A673 (cell line): ENCODE measurements around the gene SLC6A6. TPM values are rescaled to one million over a fixed set of nuclear protein-coding genes. Genes with fewer than 3 reads are reported as not detected.

ENCODE experiments used
- BruUV-seq: library from RNA; stranded (reverse); fragments of 400-500 nt; replicated peaks from 2 replicates; lab custom pipeline; 2021; lab: Mats Ljungman, UMichigan
- CTCF ChIA-PET: fragments of 300-600 bp; sonication (Branson Sonifier 250); formaldehyde crosslinking; loops from one replicate; lab custom pipeline; 2022; ENCODE audit warnings: antibody characterized with exemption; lab: Charles Lee
- POLR2A ChIA-PET: fragments of 300-600 bp; sonication (Branson Sonifier 250); formaldehyde crosslinking; loops from one replicate; lab custom pipeline; 2022; ENCODE audit warnings: antibody characterized with exemption; ENCODE audit not compliant: low non-redundant PET; lab: Charles Lee
- DNase-seq: peaks from one replicate; pipeline ENCODE4 v3.0.0-alpha.2; 2015; ENCODE audit warnings: low spot score
- H3K27ac ChIP-seq: fragments of 200-600 bp; sonication (generic); 2 replicates; pipeline ENCODE4 v1.5.1; 2016; ENCODE audit warnings: mixed run types, low read depth, mild to moderate bottlenecking, mixed read lengths, antibody characterized with exemption, low read length; ENCODE audit not compliant: poor library complexity, severe bottlenecking
- H3K27me3 ChIP-seq: fragments of 200-600 bp; sonication (generic); replicated peaks from 2 replicates; pipeline ENCODE4 v1.6.1; 2017; ENCODE audit warnings: mixed run types, low read depth, mild to moderate bottlenecking, mixed read lengths, antibody characterized with exemption, low read length; ENCODE audit not compliant: insufficient read depth, poor library complexity
- H3K36me3 ChIP-seq: fragments of 200-600 bp; sonication (generic); 2 replicates; pipeline ENCODE4 v1.6.1; 2016; ENCODE audit warnings: mixed run types, mild to moderate bottlenecking, mixed read lengths, antibody characterized with exemption, low read length; ENCODE audit not compliant: insufficient read depth, poor library complexity, severe bottlenecking
- H3K4me1 ChIP-seq: fragments of 200-600 bp; sonication (generic); 2 replicates; pipeline ENCODE4 v1.6.1; 2017; ENCODE audit warnings: mixed run types, mild to moderate bottlenecking, mixed read lengths, antibody characterized with exemption, low read length; ENCODE audit not compliant: insufficient read depth, poor library complexity, severe bottlenecking
- H3K4me3 ChIP-seq: fragments of 200-600 bp; sonication (generic); 2 replicates; pipeline ENCODE4 v1.5.1; 2016; ENCODE audit warnings: low read depth, mixed run types, mild to moderate bottlenecking, mixed read lengths, low read length; ENCODE audit not compliant: poor library complexity, severe bottlenecking
- H3K9me3 ChIP-seq: fragments of 200-600 bp; sonication (generic); 2 replicates; pipeline ENCODE4 v1.6.1; 2016; ENCODE audit warnings: mixed run types, low read depth, mild to moderate bottlenecking, mixed read lengths, antibody characterized with exemption, low read length; ENCODE audit not compliant: poor library complexity, severe bottlenecking
- EZH2 ChIP-seq: fragments of 200-600 bp; sonication (generic); IDR thresholded peaks from 2 replicates; pipeline ENCODE4 v1.6.1; 2017; ENCODE audit warnings: borderline replicate concordance, low read depth, mild to moderate bottlenecking, mixed read lengths, antibody characterized with exemption, low read length; ENCODE audit not compliant: poor library complexity, severe bottlenecking
- intact Hi-C: fragments of 100-400 bp; cut with micrococcal nuclease; formaldehyde crosslinking; loops from one replicate; pipeline ENCODE4 v1.10.0; 2022; ENCODE audit not compliant: unreplicated experiment
- total RNA-seq: library from RNA; stranded (reverse); gene quantifications from 2 replicates; pipeline ENCODE4 v1.2.3, GENCODE V29; 2021
- TF ChIP-seq, protein P1 (sequence below): fragments of 300-800, 200-600 bp; sonication (generic); conservative IDR thresholded peaks from 2 replicates; pipeline ENCODE4 v1.5.1; 2017; ENCODE audit warnings: low read depth, mild to moderate bottlenecking, antibody characterized with exemption, low read length, moderate library complexity, mixed read lengths

SLC6A6 gene
- total RNA-seq, 1 experiment from 2014 or later = 55.1 TPM

GRCh38 chr3:14364580-14365292 is 37.7 kb upstream of the SLC6A6 start:
- POLR2A ChIA-PET = no interaction called here
- Histone ChIP-seq H3K36me3 (no peaks in the 10 kb centered on the region), H3K4me1 (no peaks in the 10 kb centered on the region), H3K4me3 (no peak overlapping the region), H3K27ac (no peak overlapping the region), H3K9me3 (no peaks in the 10 kb centered on the region), H3K27me3 (no peaks in the 10 kb centered on the region)
- intact Hi-C loops = no loop called here
- no TSS peak for BruUV-seq
- CTCF ChIA-PET = interaction anchor here (0.8 kb wide), 1 partner anchor 161 kb away, joined by 3 read pairs; no protein-coding TSS in a partner anchor
- TF ChIP-seq, protein P1, sequence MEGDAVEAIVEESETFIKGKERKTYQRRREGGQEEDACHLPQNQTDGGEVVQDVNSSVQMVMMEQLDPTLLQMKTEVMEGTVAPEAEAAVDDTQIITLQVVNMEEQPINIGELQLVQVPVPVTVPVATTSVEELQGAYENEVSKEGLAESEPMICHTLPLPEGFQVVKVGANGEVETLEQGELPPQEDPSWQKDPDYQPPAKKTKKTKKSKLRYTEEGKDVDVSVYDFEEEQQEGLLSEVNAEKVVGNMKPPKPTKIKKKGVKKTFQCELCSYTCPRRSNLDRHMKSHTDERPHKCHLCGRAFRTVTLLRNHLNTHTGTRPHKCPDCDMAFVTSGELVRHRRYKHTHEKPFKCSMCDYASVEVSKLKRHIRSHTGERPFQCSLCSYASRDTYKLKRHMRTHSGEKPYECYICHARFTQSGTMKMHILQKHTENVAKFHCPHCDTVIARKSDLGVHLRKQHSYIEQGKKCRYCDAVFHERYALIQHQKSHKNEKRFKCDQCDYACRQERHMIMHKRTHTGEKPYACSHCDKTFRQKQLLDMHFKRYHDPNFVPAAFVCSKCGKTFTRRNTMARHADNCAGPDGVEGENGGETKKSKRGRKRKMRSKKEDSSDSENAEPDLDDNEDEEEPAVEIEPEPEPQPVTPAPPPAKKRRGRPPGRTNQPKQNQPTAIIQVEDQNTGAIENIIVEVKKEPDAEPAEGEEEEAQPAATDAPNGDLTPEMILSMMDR = no peak
- TF ChIP-seq EZH2 = no peak
- DNase-seq = no peak

DNA sequence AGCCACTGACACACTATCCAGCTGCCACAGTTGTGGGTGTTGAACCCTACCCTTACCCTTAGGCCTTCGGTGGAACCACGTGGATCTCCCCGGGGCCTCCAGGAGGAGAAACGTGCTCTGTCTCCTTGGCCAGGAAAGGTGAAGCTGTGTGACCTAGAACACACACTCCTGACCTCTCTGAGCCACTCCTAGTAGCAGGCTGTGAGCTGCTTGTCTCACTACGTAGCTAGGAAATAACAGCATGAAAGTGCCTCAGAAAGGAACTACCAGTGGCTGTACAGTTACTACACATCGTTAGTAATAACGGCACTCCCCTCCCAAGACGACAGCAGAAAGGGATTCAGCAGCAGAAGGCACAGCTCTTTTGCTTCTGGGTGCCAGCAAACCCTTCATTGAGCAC is 36.2 kb upstream of the SLC6A6 start:
- ChIA-PET CTCF (interaction anchor here (1.0 kb wide), 1 partner anchor 101 kb away, joined by 3 read pairs; no protein-coding TSS in a partner anchor), POLR2A (no interaction called here)
- Histone ChIP-seq H3K27ac (no peak overlapping the region), H3K4me3 (no peak overlapping the region), H3K27me3 (no peaks in the 10 kb centered on the region), H3K36me3 (no peaks in the 10 kb centered on the region), H3K4me1 (no peaks in the 10 kb centered on the region), H3K9me3 (no peaks in the 10 kb centered on the region)
- DNase-seq = no peak
- TF ChIP-seq, protein P1 = no peak
- no peak for TF ChIP-seq EZH2
- no TSS peak for BruUV-seq
- intact Hi-C loops = no loop called here

DNA sequence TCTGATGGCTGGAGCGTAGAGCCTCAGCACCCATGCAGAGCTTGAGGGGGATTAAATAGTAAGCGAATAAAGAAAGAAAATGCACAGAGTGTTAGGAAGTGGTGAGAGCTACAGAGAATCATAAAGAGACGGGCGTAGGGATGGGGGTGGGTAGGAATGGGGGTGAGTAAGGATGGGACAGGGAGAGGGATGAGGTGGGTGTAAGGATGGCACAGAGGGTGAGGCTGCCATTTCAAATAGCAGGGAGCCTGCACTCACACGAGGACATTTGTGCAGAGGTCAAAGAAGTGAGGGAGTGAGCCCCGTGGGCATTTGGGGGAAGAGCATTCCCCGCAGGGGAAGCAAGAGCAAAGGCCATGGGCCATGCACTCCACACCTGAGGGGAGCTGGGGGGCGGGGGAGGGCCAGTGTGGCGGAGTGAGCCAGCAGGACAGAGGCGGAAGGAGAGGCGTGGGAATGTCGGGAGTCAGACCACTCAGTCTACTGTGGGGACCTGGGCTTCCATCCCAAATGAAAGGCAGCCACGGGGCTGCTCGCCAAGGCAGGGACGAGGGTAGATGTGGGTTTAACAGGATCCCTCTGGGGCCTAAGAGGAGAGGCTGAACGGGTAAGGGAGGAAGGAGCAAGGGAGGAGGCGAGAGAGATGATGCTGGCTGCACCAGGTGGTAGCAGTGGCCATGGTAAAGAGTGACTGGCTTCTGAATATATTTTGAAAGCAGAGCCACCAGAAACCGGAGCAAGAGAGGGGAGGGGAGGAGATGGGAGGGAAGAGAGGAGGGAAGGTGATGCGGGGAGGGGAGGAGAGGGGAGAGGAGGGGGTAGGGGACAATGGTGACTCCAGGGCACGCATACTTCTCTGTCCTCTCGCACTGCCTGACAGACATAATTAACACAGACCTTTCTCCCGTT is 35.2 kb upstream of the SLC6A6 start:
- Histone ChIP-seq H3K27me3 (no peaks in the 10 kb centered on the region), H3K4me3 (no peak overlapping the region), H3K4me1 (peaks cover 6% of the 10 kb centered on the region), H3K9me3 (no peaks in the 10 kb centered on the region), H3K36me3 (no peaks in the 10 kb centered on the region), H3K27ac (no peak overlapping the region)
- intact Hi-C loops = no loop called here
- DNase-seq = no peak
- BruUV-seq = no TSS peak
- CTCF ChIA-PET = interaction anchor here (1.0 kb wide), 1 partner anchor 100 kb away, joined by 3 read pairs; no protein-coding TSS in a partner anchor
- no peak for TF ChIP-seq EZH2
- TF ChIP-seq, protein P1 = no peak
- POLR2A ChIA-PET = no interaction called here
